Duodenal mucosa (tissue), 2 donors: ENCODE measurements around the gene PRMT2.

Experiments
- H3K27ac ChIP-seq: one replicate; pipeline ENCODE4 v1.7.0; 2013; ENCODE audit warnings: low read depth, low read length
- H3K27me3 ChIP-seq, 2 donors: one replicate each; pipeline ENCODE4 v1.7.0; 2013; ENCODE audit warnings: low read length in 2 of 2, control low read depth in 1 of 2; ENCODE audit not compliant: insufficient read depth in 2 of 2, control insufficient read depth in 1 of 2
- H3K36me3 ChIP-seq, 2 donors: one replicate each; pipeline ENCODE4 v1.7.0; 2013; ENCODE audit warnings: low read length in 2 of 2, control low read depth in 1 of 2; ENCODE audit not compliant: insufficient read depth in 2 of 2, control insufficient read depth in 1 of 2
- H3K4me1 ChIP-seq, 2 donors: one replicate each; pipeline ENCODE4 v1.7.0; 2013; ENCODE audit warnings: low read length in 2 of 2, control low read depth in 1 of 2; ENCODE audit not compliant: insufficient read depth in 2 of 2, control insufficient read depth in 1 of 2
- H3K4me3 ChIP-seq, 2 donors: one replicate each; pipeline ENCODE4 v1.7.0; 2013; ENCODE audit warnings: low read length in 2 of 2, low read depth in 1 of 2
- H3K9ac ChIP-seq, 2 donors: one replicate each; pipeline ENCODE4 v1.7.0; 2013; ENCODE audit warnings: low read length in 2 of 2, low read depth in 1 of 2
- H3K9me3 ChIP-seq, 2 donors: one replicate each; pipeline ENCODE4 v1.7.0; 2013; ENCODE audit warnings: low read length in 2 of 2, control low read depth in 1 of 2; ENCODE audit not compliant: control insufficient read depth in 1 of 2

The PRMT2 gene

DNA sequence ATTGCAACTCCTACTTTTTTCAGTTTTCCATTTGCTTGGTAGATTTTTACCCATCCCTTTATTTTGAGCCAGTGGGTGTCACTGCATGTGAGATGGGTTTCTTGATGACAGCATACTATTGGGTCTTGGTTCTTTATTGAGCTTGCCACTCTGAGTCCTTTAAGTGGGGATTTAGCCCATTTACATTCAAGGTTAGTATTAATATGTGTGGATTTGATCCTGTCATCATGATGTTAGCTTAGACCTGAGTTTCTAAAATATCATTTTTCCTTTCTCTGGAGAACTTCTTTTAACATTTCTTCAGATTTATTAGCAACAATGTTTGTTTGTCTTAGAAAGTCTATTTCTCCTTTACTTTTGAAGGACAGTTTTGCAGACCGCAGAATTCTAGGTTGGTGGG is 18.8 kb upstream of the PRMT2 start:
- H3K9me3 ChIP-seq: no peaks in the 10 kb centered on the region
- H3K27me3 ChIP-seq: no peaks in the 10 kb centered on the region
- no peak overlapping the region for H3K9ac ChIP-seq
- H3K36me3 ChIP-seq: no peaks in the 10 kb centered on the region
- no peak overlapping the region for H3K27ac ChIP-seq
- no peaks in the 10 kb centered on the region for H3K4me1 ChIP-seq
- H3K4me3 ChIP-seq: no peak overlapping the region

DNA sequence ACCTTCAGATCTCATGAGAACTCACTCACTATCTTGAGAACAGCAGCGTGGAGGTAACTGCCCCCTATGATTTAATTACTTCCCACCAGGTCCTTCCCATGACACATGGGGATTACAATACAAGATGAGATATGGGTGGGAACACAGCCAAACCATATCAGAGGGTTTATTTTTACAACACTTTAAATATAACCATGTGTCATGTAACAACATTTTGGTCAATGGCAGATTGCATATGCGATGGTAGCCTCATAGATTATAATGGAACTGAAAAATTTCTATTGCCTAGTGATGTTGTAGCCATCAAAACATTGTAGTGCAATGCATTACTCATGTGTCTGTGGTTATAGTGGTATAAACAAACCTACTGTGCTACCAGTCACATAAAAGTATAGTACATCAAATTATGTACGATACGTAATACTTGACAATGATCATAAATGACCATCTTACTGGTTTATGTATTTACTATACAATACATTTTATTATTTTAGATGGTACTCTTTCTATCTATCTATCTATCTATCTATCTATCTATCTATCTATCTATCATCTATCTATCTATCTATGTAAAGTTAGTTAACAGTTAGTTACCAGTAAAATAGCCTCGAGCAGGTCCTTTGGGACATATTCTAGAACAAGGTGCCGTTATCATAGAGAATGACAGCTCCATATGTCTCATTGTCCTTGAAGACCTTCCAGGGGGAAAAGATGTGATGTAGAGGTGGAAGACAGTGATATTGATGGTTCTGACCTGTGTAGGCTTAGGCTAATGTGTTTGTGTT is 18.0 kb upstream of the PRMT2 start:
- no peak overlapping the region for H3K4me3 ChIP-seq
- no peaks in the 10 kb centered on the region for H3K27me3 ChIP-seq
- H3K27ac ChIP-seq: no peak overlapping the region
- no peaks in the 10 kb centered on the region for H3K9me3 ChIP-seq
- H3K4me1 ChIP-seq: no peaks in the 10 kb centered on the region
- H3K36me3 ChIP-seq: no peaks in the 10 kb centered on the region
- H3K9ac ChIP-seq: no peak overlapping the region

DNA sequence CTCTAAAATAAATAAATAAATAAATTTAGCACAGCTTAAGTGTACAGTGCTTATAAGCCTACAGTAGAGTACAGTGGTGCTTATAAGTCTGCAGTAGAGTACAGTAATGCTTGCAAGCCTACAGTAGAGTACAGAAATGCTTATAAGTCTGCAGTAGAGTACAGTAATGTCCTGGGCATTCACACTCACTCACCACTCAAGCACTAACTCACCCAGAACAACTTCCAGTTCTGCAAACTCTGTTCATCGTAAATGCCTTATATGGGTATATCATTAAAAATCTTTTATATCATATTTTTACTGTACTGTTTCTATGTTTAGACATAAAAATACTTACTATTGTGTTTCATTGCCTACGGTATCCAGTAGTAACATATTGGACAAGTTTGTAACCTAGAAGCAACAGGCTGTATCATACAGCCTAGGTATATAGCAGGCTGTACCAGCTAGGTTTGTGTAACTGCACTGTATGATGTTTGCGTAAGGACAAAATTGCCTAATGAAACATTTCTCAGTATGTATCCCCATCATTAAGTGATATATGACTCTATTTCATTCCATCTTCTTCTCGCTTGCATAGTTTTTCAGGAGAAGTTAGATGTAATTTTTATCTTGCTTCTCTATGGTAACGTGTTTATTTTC is 16.6 kb upstream of the PRMT2 start:
- H3K27me3 ChIP-seq: no peaks in the 10 kb centered on the region
- H3K27ac ChIP-seq: no peak overlapping the region
- H3K36me3 ChIP-seq: no peaks in the 10 kb centered on the region
- no peak overlapping the region for H3K9ac ChIP-seq
- no peak overlapping the region for H3K4me3 ChIP-seq
- peaks cover 0 to 3% of the 10 kb centered on the region in 2 donors for H3K4me1 ChIP-seq
- H3K9me3 ChIP-seq: no peaks in the 10 kb centered on the region

DNA sequence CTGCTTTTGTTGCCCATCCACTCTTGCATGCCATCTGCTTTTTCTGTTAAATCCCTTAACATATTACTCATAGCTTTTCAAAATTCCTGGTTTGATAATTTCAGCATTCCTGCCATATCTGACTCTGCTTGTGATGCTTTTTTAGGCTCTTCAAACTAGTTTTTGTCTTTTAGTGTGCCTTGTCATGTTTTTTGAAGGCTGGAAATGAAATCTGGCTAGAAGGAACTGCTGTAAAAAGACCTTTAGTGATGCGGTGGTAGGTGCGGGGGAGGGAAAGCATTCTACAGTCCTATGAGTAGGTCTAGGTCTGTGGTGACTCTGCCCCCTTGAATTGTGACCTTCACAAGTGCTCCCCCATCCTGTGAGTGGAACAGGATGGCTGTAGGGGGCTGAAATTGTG is 15.6 kb upstream of the PRMT2 start:
- no peak overlapping the region for H3K9ac ChIP-seq
- H3K27ac ChIP-seq: no peak overlapping the region
- peaks cover 0 to 3% of the 10 kb centered on the region in 2 donors for H3K4me1 ChIP-seq
- H3K9me3 ChIP-seq: no peaks in the 10 kb centered on the region
- no peak overlapping the region for H3K4me3 ChIP-seq
- H3K36me3 ChIP-seq: no peaks in the 10 kb centered on the region
- H3K27me3 ChIP-seq: no peaks in the 10 kb centered on the region

DNA sequence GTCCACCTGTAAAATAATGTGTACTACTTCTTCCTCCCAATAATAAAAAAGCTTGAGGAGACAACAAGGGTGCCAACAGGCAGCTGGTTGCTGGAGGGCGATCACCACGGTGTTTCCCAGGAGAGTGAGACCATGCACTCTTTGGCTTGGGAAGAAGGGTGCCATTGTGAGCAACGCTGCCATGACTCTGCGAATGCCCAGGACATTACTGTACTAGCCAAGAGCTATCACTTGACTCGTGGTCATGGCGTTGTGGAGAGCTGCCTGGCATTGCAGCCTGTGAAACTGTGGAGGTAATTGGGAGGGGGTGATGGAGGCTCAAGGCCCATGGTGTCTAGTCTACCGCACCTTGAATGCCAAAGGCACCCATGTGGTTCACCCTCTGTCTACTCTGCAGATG is 14.6 kb upstream of the PRMT2 start:
- no peaks in the 10 kb centered on the region for H3K27me3 ChIP-seq
- peaks cover 6 to 7% of the 10 kb centered on the region in 2 donors for H3K9me3 ChIP-seq
- H3K27ac ChIP-seq: no peak overlapping the region
- no peaks in the 10 kb centered on the region for H3K36me3 ChIP-seq
- no peak overlapping the region for H3K4me3 ChIP-seq
- H3K4me1 ChIP-seq: peaks cover 0 to 3% of the 10 kb centered on the region in 2 donors
- no peak overlapping the region for H3K9ac ChIP-seq

DNA sequence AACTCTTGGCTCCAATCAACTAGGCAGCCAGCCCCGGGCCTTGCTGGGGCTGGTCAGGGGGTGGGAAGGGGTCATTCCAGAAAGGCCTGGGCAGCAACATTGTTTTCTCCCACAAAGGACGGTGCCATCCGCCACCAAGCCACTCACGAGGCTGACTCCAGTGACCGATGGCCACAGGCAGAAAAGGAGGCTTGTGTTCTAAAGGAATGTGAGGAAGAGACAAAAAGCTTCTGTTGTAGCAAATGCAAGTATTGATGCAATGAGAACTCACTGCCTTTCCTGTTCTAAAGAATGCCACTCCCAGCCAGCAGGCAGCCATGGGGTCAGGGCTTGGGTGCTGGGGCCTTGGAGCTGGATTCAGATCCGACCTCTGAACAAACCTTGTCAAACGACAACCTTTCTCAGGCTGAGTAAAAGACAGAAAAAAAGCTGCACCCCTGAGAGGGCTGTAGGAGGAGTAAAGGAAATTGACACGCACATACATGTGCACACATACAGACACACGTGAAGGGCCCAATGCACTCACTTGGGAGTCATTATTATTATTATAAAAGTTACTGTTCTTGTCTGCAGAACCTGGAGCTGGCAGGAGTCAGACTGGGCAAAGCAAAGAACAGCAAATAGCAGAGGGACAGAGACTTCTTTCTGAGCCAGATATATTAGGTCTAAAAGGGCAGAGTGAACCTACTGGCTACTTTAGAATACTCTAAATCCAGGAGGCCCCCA is 13.9 kb upstream of the PRMT2 start:
- Histone ChIP-seq H3K4me3 (no peak overlapping the region), H3K36me3 (no peaks in the 10 kb centered on the region), H3K9me3 (peaks cover 9 to 10% of the 10 kb centered on the region in 2 donors), H3K4me1 (peaks cover 0 to 3% of the 10 kb centered on the region in 2 donors), H3K27me3 (no peaks in the 10 kb centered on the region), H3K27ac (no peak overlapping the region), H3K9ac (no peak overlapping the region)

DNA sequence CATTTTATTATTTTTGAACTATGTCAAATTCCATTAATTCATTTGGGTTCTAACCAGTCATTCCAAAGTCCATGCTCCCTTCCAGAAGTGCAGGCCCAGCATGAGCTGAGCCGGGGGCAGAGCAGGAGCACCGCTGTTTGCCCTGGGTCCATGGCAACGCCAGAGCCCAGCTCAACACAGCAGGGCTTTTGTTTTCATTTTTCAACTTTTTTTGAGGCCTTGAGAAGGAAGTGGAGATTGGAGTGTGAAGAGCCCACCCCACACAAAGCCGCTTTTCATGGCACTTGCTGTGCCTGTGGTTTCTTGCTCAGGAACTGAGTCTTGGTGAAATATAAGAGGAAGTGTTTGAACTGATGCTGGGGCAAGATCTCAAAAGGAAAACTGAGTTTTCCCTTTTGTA is 13.2 kb upstream of the PRMT2 start:
- H3K9ac ChIP-seq: no peak overlapping the region
- H3K27ac ChIP-seq: no peak overlapping the region

DNA sequence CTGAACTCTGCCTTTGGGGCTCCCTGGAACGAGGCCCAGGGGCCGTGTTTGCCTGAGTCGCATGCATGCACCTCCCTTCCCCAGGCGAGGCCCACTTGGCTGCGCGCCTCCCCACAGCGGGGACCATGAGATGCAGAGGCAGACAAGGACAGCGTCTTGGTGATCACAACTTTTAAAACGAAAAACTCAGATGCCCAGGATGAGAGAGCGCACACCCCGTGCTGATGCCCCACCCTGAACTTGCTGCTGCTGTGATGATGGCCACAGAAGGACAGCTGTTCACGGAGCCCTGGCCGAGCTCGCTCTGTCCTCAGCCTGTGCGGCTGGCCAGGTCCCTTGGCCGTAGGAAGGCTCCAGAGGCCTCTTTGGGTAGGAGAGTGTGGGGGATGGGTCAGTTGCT is 11.4 kb upstream of the PRMT2 start:
- Histone ChIP-seq H3K9me3 (peaks cover 9 to 10% of the 10 kb centered on the region in 2 donors), H3K27ac (no peak overlapping the region)

More for the DNA sequence above, 13.2 kb upstream of the PRMT2 start:
- Histone ChIP-seq H3K4me1 (peaks cover 0 to 3% of the 10 kb centered on the region in 2 donors), H3K36me3 (no peaks in the 10 kb centered on the region), H3K27me3 (no peaks in the 10 kb centered on the region), H3K4me3 (no peak overlapping the region), H3K9me3 (peaks cover 9 to 10% of the 10 kb centered on the region in 2 donors)

DNA sequence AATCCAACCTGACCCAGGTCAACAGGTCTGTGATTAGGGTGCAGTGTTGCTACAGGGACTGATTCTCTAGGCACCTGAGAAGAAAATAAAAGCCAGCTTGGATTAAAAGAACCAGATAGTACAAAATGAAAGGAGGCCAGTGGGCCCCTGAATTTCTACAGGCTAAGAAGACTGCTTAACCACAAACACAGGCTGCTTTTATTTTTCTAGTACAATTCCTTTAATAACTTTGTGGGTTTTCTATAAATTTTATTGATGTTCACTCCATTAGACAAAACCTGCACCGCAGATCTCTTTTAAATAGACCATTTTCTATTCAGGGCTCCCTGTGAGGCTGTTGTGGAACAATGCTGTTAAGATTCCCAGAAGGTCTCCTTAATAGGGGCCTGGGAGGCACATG is 9.7 kb upstream of the PRMT2 start:
- peaks cover 9 to 10% of the 10 kb centered on the region in 2 donors for H3K9me3 ChIP-seq
- H3K4me3 ChIP-seq: no peak overlapping the region
- no peaks in the 10 kb centered on the region for H3K36me3 ChIP-seq
- H3K9ac ChIP-seq: no peak overlapping the region
- no peaks in the 10 kb centered on the region for H3K27me3 ChIP-seq
- peaks cover 0 to 3% of the 10 kb centered on the region in 2 donors for H3K4me1 ChIP-seq
- no peak overlapping the region for H3K27ac ChIP-seq

More for the DNA sequence above, 11.4 kb upstream of the PRMT2 start:
- H3K4me3 ChIP-seq: no peak overlapping the region
- no peak overlapping the region for H3K9ac ChIP-seq
- no peaks in the 10 kb centered on the region for H3K36me3 ChIP-seq
- peaks cover 0 to 3% of the 10 kb centered on the region in 2 donors for H3K4me1 ChIP-seq
- no peaks in the 10 kb centered on the region for H3K27me3 ChIP-seq

DNA sequence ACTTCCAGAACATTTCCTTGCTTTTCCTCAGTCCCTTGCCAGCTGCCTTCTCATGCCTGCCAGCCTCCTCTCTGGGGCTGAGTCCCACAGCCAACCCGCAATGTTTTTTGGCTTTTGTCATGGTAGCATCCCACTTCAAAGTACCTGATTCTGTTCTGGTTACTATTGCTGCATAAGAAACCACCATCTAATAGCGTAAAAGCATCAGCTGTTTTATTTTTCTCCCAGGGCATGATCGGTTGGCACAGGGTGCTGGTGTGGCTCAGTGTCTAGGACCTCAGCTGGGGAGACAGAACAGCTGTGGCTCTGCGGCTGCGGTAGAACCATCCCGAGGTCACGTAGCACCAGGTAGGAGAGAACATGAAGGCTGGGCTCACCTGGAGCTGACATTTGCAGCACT is 8.9 kb upstream of the PRMT2 start:
- H3K27me3 ChIP-seq: no peaks in the 10 kb centered on the region
- no peak overlapping the region for H3K27ac ChIP-seq
- H3K9me3 ChIP-seq: peaks cover 9 to 10% of the 10 kb centered on the region in 2 donors
- H3K4me3 ChIP-seq: no peak overlapping the region
- H3K4me1 ChIP-seq: peaks cover 0 to 3% of the 10 kb centered on the region in 2 donors
- no peaks in the 10 kb centered on the region for H3K36me3 ChIP-seq
- no peak overlapping the region for H3K9ac ChIP-seq
